Esophagus (tissue), 2 donors: Measurements from ENCODE around the gene CTBP2. TPM values are rescaled to one million over a fixed set of nuclear protein-coding genes. Genes with fewer than 3 reads are reported as not detected.
A peak's percentile ranks its signal among the peaks of the same experiment; 100 is the strongest.

Experiments used
- H3K27ac ChIP-seq, 2 donors: one replicate each; pipeline ENCODE4 v1.5.1; 2013; ENCODE audit warnings: low read depth in 2 of 2, mild to moderate bottlenecking in 2 of 2, inconsistent platforms in 1 of 2, low read length in 1 of 2, moderate library complexity in 1 of 2
- H3K27me3 ChIP-seq, 2 donors: one replicate each; pipeline ENCODE4 v1.6.1; 2013; ENCODE audit warnings: low read length in 2 of 2, control low read depth in 1 of 2, mild to moderate bottlenecking in 1 of 2; ENCODE audit not compliant: insufficient read depth in 2 of 2, control insufficient read depth in 1 of 2
- H3K36me3 ChIP-seq, 2 donors: one replicate each; pipeline ENCODE4 v1.6.1; 2013; ENCODE audit warnings: low read length in 1 of 2; ENCODE audit not compliant: control insufficient read depth in 2 of 2, insufficient read depth in 2 of 2
- H3K4me1 ChIP-seq, 2 donors: one replicate each; pipeline ENCODE4 v1.6.1; 2013; ENCODE audit warnings: low read length in 1 of 2; ENCODE audit not compliant: control insufficient read depth in 2 of 2, insufficient read depth in 2 of 2
- H3K4me3 ChIP-seq, 2 donors: one replicate each; pipeline ENCODE4 v1.5.1; 2013; ENCODE audit warnings: low read length in 2 of 2, mild to moderate bottlenecking in 2 of 2, low read depth in 1 of 2, moderate library complexity in 1 of 2
- H3K9me3 ChIP-seq, 2 donors: one replicate each; pipeline ENCODE4 v1.6.1; 2013; ENCODE audit warnings: mild to moderate bottlenecking in 2 of 2, low read depth in 1 of 2, low read length in 1 of 2, moderate library complexity in 1 of 2; ENCODE audit not compliant: control insufficient read depth in 2 of 2, insufficient read depth in 1 of 2
- WGBS, 2 donors: extraction: QIAGEN DNeasy Blood & Tissue Kit; methylation state at CpG; one replicate each; pipeline ENCODE4 v1.1.7; 2013; 5-methylcytosine and 5-hydroxymethylcytosine counted together
- polyA plus RNA-seq, 2 donors: library from polyadenylated mRNA; stranded (reverse); fragments of 200-250 nt; gene quantifications; one replicate each; pipeline ENCODE4 v1.2.3, GENCODE V29; 2013
- donor health status: healthy with polysubstance abuse.
- donor health status: Bipolar disorder and iron deficiency.

The CTBP2 gene
- polyA plus RNA-seq, 2 donors, result 15.4 to 33.3 TPM

- peak overlapping the region; percentile 96 to 98 for H3K27ac ChIP-seq
- peak overlapping the region; percentile 44 to 80 for H3K4me3 ChIP-seq
- no peaks in the 10 kb centered on the region for H3K4me1 ChIP-seq
- 0 to 1% methylated on average over 63 to 76 of the region's 76 CpGs for whole genome bisulfite sequencing, 2 donors
- H3K9me3 ChIP-seq, result no peaks in the 10 kb centered on the region
- H3K27me3 ChIP-seq, result no peaks in the 10 kb centered on the region
- no peaks in the 10 kb centered on the region for H3K36me3 ChIP-seq
Observed at GRCh38 chr10:125160856-125161706, 718 bp upstream of the CTBP2 start.

GRCh38 chr10:125159486-125159931 is 854 bp downstream of the CTBP2 start:
- H3K9me3 ChIP-seq, result no peaks in the 10 kb centered on the region
- WGBS, 2 donors, result 0 to 1% methylated on average over 16 to 66 of the region's 66 CpGs
- H3K4me1 ChIP-seq, result no peaks in the 10 kb centered on the region
- no peaks in the 10 kb centered on the region for H3K36me3 ChIP-seq
- peak overlapping the region; percentile 80 to 85 for H3K4me3 ChIP-seq
- peak overlapping the region; percentile 95 to 98 for H3K27ac ChIP-seq
- H3K27me3 ChIP-seq, result no peaks in the 10 kb centered on the region

- 0 to 1% methylated on average over 55 to 115 of the region's 115 CpGs for whole genome bisulfite sequencing, 2 donors
- H3K4me1 ChIP-seq, result no peaks in the 10 kb centered on the region
- no peaks in the 10 kb centered on the region for H3K27me3 ChIP-seq
Observed at GRCh38 chr10:125158601-125159485, 1.5 kb downstream of the CTBP2 start.

GRCh38 chr10:125158275-125158600 is 2.1 kb downstream of the CTBP2 start:
- no peaks in the 10 kb centered on the region for H3K27me3 ChIP-seq
- H3K36me3 ChIP-seq, result no peaks in the 10 kb centered on the region
- H3K4me1 ChIP-seq, result peaks cover 0 to 4% of the 10 kb centered on the region in 2 donors
- H3K9me3 ChIP-seq, result no peaks in the 10 kb centered on the region
- peak overlapping the region; percentile 80 for H3K4me3 ChIP-seq
- peak overlapping the region; percentile 85 to 98 for H3K27ac ChIP-seq
- WGBS, 2 donors, result 9 to 15% methylated on average over 7 of the region's 7 CpGs

More at GRCh38 chr10:125158601-125159485, 1.5 kb downstream of the CTBP2 start:
- Histone ChIP-seq H3K27ac (peak overlapping the region; percentile 95 to 98), H3K4me3 (peak overlapping the region; percentile 80 to 85), H3K9me3 (no peaks in the 10 kb centered on the region), H3K36me3 (no peaks in the 10 kb centered on the region)

- no peaks in the 10 kb centered on the region for H3K36me3 ChIP-seq
- peak overlapping the region in 1 of 2 donors; percentile 80 for H3K4me3 ChIP-seq
- 22 to 29% methylated on average over 3 of the region's 3 CpGs for WGBS, 2 donors
- H3K9me3 ChIP-seq, result no peaks in the 10 kb centered on the region
- H3K27me3 ChIP-seq, result no peaks in the 10 kb centered on the region
- peaks cover 0 to 10% of the 10 kb centered on the region in 2 donors for H3K4me1 ChIP-seq
- H3K27ac ChIP-seq, result peak overlapping the region; percentile 47 to 51
Observed at GRCh38 chr10:125157505-125157904, 2.9 kb downstream of the CTBP2 start.

GRCh38 chr10:125156739-125157480 is 3.5 kb downstream of the CTBP2 start:
- H3K4me3 ChIP-seq, result peak overlapping the region in 1 of 2 donors; percentile 2
- H3K27me3 ChIP-seq, result no peaks in the 10 kb centered on the region

GRCh38 chr10:125156196-125156595 is 4.2 kb downstream of the CTBP2 start:
- WGBS, 2 donors, result 47 to 56% methylated on average over 3 of the region's 3 CpGs
- Histone ChIP-seq H3K4me1 (peaks cover 4 to 14% of the 10 kb centered on the region in 2 donors), H3K27me3 (no peaks in the 10 kb centered on the region), H3K4me3 (no peak overlapping the region), H3K36me3 (no peaks in the 10 kb centered on the region), H3K27ac (peak overlapping the region; percentile 14 to 24), H3K9me3 (no peaks in the 10 kb centered on the region)

More at GRCh38 chr10:125156739-125157480, 3.5 kb downstream of the CTBP2 start:
- no peaks in the 10 kb centered on the region for H3K9me3 ChIP-seq
- WGBS, 2 donors, result 28 to 34% methylated on average over 13 of the region's 13 CpGs
- peak overlapping the region in 1 of 2 donors; percentile 51 for H3K27ac ChIP-seq
- H3K4me1 ChIP-seq, result peaks cover 0 to 10% of the 10 kb centered on the region in 2 donors
- H3K36me3 ChIP-seq, result no peaks in the 10 kb centered on the region

- Histone ChIP-seq H3K27me3 (no peaks in the 10 kb centered on the region), H3K9me3 (no peaks in the 10 kb centered on the region), H3K36me3 (no peaks in the 10 kb centered on the region), H3K4me3 (no peak overlapping the region), H3K4me1 (peaks cover 6 to 19% of the 10 kb centered on the region in 2 donors), H3K27ac (peak overlapping the region in 1 of 2 donors; percentile 27)
- WGBS, 2 donors, result 34 to 49% methylated on average over 8 of the region's 8 CpGs
Observed at GRCh38 chr10:125155101-125155500, 5.3 kb downstream of the CTBP2 start.

- H3K27me3 ChIP-seq, result no peaks in the 10 kb centered on the region
- H3K9me3 ChIP-seq, result no peaks in the 10 kb centered on the region
- 30 to 42% methylated on average over 6 of the region's 6 CpGs for WGBS, 2 donors
- H3K4me1 ChIP-seq, result peaks cover 6 to 24% of the 10 kb centered on the region in 2 donors
- H3K36me3 ChIP-seq, result no peaks in the 10 kb centered on the region
- no peak overlapping the region for H3K4me3 ChIP-seq
- no peak overlapping the region for H3K27ac ChIP-seq
Observed at GRCh38 chr10:125154529-125154928, 5.8 kb downstream of the CTBP2 start.
